Vagina (tissue), 2 donors: Measurements from ENCODE around the gene MCAM. TPM values are rescaled to one million over a fixed set of nuclear protein-coding genes. Genes with fewer than 3 reads are reported as not detected.
A peak's percentile ranks its signal among the peaks of the same experiment; 100 is the strongest.

Experiments
- DNase-seq, 2 donors: peaks; one replicate each; pipeline ENCODE4 v3.0.0-alpha.2; 2017; ENCODE audit errors: extremely low spot score in 2 of 2
- H3K27ac ChIP-seq: fragments of 200-600 bp; sonication (generic); one replicate; pipeline ENCODE4 v1.5.1; 2019
- H3K27me3 ChIP-seq: fragments of 200-600 bp; sonication (generic); one replicate; pipeline ENCODE4 v1.5.1; 2019
- H3K36me3 ChIP-seq, 2 donors: fragments of 200-600 bp; sonication (generic); one replicate each; pipeline ENCODE4 v1.5.1; 2017 to 2019
- H3K4me1 ChIP-seq: fragments of 200-600 bp; sonication (generic); one replicate; pipeline ENCODE4 v1.5.1; 2019
- H3K4me3 ChIP-seq, 2 donors: fragments of 200-600 bp; sonication (generic); 1 replicate in 1 of 2; 2 replicates in 1 of 2; pipeline ENCODE4 v1.5.1; 2016 to 2019
- H3K9me3 ChIP-seq: fragments of 200-600 bp; sonication (generic); one replicate; pipeline ENCODE4 v1.5.1; 2019
- CTCF ChIP-seq, 3 experiments: fragments of 450-650 bp in 2 of 3; fragments of 200-600 bp in 1 of 3; sonication (generic) in 1 of 3; IDR thresholded peaks; one replicate each; pipeline ENCODE4 v1.5.1; 2017 to 2019; ENCODE audit warnings: antibody characterized with exemption in 3 of 3, mild to moderate bottlenecking in 2 of 3, moderate library complexity in 2 of 3
- POLR2A ChIP-seq, 2 donors: fragments of 450-650 bp; IDR thresholded peaks; one replicate each; pipeline ENCODE4 v1.6.1; 2017; ENCODE audit warnings: antibody characterized with exemption in 2 of 2, mild to moderate bottlenecking in 2 of 2, moderate library complexity in 2 of 2
- POLR2AphosphoS5 ChIP-seq, 2 donors: sonication (generic); formaldehyde crosslinking; IDR thresholded peaks; one replicate each; pipeline ENCODE4 v1.9.0; 2017; ENCODE audit warnings: antibody characterized with exemption in 2 of 2, mild to moderate bottlenecking in 2 of 2, low read depth in 1 of 2; ENCODE audit not compliant: insufficient read depth in 1 of 2
- intact Hi-C: fragments of 100-400 bp; cut with DNase I; formaldehyde crosslinking; loops from one replicate; pipeline ENCODE4 v1.15.1; 2023
- total RNA-seq: library from RNA; depleted of rRNA; stranded (reverse); fragments of >200 nt; gene quantifications from one replicate; pipeline ENCODE4 v1.2.3, GENCODE V29; 2016

The MCAM gene
- total RNA-seq, 1 donor from 2014 or later: 295 TPM

DNA sequence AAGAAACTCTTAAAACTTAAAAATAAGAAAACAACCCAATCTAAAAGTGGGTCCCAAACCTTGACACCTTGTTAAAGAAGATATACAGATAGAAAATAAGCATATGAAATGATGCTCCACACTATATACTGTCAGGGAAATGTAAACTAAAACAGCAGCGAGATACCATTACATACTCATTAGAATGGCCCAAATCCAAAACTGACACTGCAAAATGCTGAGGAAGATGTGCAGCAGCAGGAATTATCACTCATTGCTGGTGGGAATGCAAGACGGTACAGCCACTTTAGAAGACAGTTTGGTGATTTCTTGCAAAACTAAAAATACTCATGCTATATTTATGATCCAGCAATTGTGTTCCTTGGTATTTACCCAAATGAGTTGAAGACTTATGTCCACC is 12.4 kb upstream of the MCAM start:
- no peak for TF ChIP-seq POLR2A (IDR thresholded peaks at IDR 0.05)
- TF ChIP-seq CTCF (IDR thresholded peaks at IDR 0.05): no peak
- no peak for TF ChIP-seq POLR2AphosphoS5 (IDR thresholded peaks at IDR 0.05; ENCODE audit: insufficient read depth in 1 of 2, low read depth in 1 of 2)
- no peaks in the 10 kb centered on the region for H3K27me3 ChIP-seq
- no peak for DNase-seq
- no peak overlapping the region for H3K4me3 ChIP-seq
- H3K27ac ChIP-seq: no peak overlapping the region
- no peaks in the 10 kb centered on the region for H3K9me3 ChIP-seq
- no peaks in the 10 kb centered on the region for H3K36me3 ChIP-seq
- H3K4me1 ChIP-seq: no peaks in the 10 kb centered on the region
- intact Hi-C loops: no loop called here

DNA sequence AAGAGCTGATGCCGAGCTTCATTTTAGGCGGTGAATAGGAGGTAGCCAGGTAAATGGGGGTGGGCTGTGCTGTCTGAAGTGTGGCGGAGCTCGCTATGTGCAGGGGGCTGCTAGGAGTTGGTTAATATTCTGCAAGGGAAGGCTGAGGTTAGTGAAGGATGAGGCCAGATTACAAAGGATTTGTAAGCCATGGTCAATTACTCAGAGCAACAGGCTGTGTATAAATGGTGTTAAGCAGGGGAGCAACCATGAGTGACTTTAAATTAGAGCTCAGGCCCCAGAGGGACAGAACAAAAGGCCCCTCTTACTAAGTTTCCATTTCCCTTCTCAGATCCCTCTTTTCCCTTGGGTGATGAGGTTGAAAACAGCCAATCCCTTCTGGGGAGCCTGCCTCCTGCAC is 7.3 kb upstream of the MCAM start:
- no peak overlapping the region for H3K27ac ChIP-seq
- H3K9me3 ChIP-seq: no peaks in the 10 kb centered on the region
- no peaks in the 10 kb centered on the region for H3K36me3 ChIP-seq
- intact Hi-C loops: no loop called here
- H3K4me1 ChIP-seq: peaks cover 23% of the 10 kb centered on the region
- H3K4me3 ChIP-seq: no peak overlapping the region
- DNase-seq: no peak
- H3K27me3 ChIP-seq: no peaks in the 10 kb centered on the region
- TF ChIP-seq POLR2AphosphoS5 (IDR thresholded peaks at IDR 0.05; ENCODE audit: insufficient read depth in 1 of 2, low read depth in 1 of 2): no peak
- no peak for TF ChIP-seq POLR2A (IDR thresholded peaks at IDR 0.05)
- TF ChIP-seq CTCF (IDR thresholded peaks at IDR 0.05): no peak

GRCh38 chr11:119323532-119324033 is 6.7 kb upstream of the MCAM start:
- H3K4me3 ChIP-seq: no peak overlapping the region
- intact Hi-C loops: no loop called here
- H3K27me3 ChIP-seq: no peaks in the 10 kb centered on the region
- H3K36me3 ChIP-seq: no peaks in the 10 kb centered on the region
- no peak overlapping the region for H3K27ac ChIP-seq
- no peak for DNase-seq
- TF ChIP-seq POLR2AphosphoS5 (IDR thresholded peaks at IDR 0.05; ENCODE audit: insufficient read depth in 1 of 2, low read depth in 1 of 2): no peak
- no peak for TF ChIP-seq POLR2A (IDR thresholded peaks at IDR 0.05)
- peak; percentile 33 to 69 (median 39) for TF ChIP-seq CTCF (IDR thresholded peaks at IDR 0.05)
- no peaks in the 10 kb centered on the region for H3K9me3 ChIP-seq
- peaks cover 29% of the 10 kb centered on the region for H3K4me1 ChIP-seq

DNA sequence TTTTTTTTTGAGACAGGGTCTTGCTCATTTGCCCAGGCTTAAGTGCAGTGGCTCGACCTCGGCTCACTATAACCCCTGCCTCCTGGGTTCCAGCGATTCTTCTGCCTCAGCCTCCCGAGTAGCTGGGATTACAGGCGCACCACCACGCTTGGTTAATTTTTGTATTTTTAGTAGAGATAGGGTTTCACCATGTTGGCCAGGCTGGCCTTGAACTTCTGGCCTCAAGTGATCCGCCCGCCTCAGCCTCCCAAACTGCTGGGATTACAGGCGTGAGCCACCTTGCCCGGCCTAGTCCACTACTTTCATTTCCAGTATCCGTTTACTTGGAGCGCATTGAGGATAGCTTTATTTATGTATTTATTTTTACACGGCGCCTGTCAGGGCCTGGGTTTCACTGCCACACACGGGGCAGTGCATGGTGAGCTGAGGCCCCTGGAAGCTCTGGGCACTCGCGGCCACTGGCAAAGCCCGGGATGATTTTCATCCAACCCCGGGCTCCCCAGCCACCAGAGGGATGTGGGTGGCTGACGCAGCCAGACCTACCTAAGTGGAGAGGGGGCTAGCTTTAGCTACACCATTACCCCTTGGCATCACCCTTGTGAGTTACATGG is 6.1 kb upstream of the MCAM start:
- Histone ChIP-seq H3K9me3 (no peaks in the 10 kb centered on the region), H3K27ac (no peak overlapping the region), H3K27me3 (no peaks in the 10 kb centered on the region), H3K4me3 (no peak overlapping the region), H3K4me1 (peaks cover 35% of the 10 kb centered on the region), H3K36me3 (no peaks in the 10 kb centered on the region)
- TF ChIP-seq POLR2AphosphoS5 (IDR thresholded peaks at IDR 0.05; ENCODE audit: insufficient read depth in 1 of 2, low read depth in 1 of 2): no peak
- intact Hi-C loops: no loop called here
- DNase-seq: no peak

DNA sequence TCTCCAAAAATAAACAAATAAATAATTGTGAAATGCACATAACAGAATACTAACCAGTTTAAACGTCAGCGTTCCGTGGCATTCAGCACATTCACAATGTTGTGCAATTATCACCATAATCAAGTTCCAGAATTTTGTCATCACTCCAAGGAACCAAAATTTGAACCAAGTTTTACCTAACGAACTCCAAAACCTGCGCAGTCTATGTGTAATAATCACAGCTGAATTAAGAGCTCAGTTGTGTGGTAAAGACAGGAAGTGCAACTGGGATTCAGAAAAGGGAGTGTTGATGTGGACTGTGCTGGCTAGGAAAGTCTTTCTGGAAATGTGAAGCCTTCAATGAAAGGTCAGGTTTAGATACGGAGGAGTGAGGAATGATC is 5.4 kb upstream of the MCAM start:
- no peak overlapping the region for H3K4me3 ChIP-seq
- intact Hi-C loops: no loop called here
- H3K9me3 ChIP-seq: no peaks in the 10 kb centered on the region
- DNase-seq: no peak
- no peak for TF ChIP-seq POLR2A (IDR thresholded peaks at IDR 0.05)
- TF ChIP-seq POLR2AphosphoS5 (IDR thresholded peaks at IDR 0.05; ENCODE audit: insufficient read depth in 1 of 2, low read depth in 1 of 2): no peak
- no peak for TF ChIP-seq CTCF (IDR thresholded peaks at IDR 0.05)
- no peaks in the 10 kb centered on the region for H3K36me3 ChIP-seq
- H3K27me3 ChIP-seq: no peaks in the 10 kb centered on the region
- H3K4me1 ChIP-seq: peaks cover 41% of the 10 kb centered on the region
- peak overlapping the region; percentile 88 for H3K27ac ChIP-seq
